Skeletal muscle cell (primary cell): Measurements from ENCODE around the gene SAMD4A.

Source experiments
- DNase-seq: peaks from one replicate; pipeline ENCODE4 v3.0.0-alpha.2; 2010; ENCODE audit warnings: low read depth
- H3K4me3 ChIP-seq: 2 replicates; pipeline ENCODE4 v1.5.1; 2011; ENCODE audit warnings: low read depth, mild to moderate bottlenecking, control low read depth, low read length, moderate library complexity

The SAMD4A gene

GRCh38 chr14:54673193-54674045, 106.5 kb downstream of the SAMD4A start:
- no peak for DNase-seq
- no peak overlapping the region for H3K4me3 ChIP-seq

GRCh38 chr14:54674046-54674741, 107.3 kb downstream of the SAMD4A start:
- no peak overlapping the region for H3K4me3 ChIP-seq
- DNase-seq = no peak

GRCh38 chr14:54675236-54676128, 108.6 kb downstream of the SAMD4A start:
- no peak for DNase-seq
- no peak overlapping the region for H3K4me3 ChIP-seq

GRCh38 chr14:54676812-54677708, 110.1 kb downstream of the SAMD4A start:
- peak; percentile 86 for DNase-seq

GRCh38 chr14:54680651-54681050, 113.7 kb downstream of the SAMD4A start:
- no peak overlapping the region for H3K4me3 ChIP-seq
- DNase-seq = no peak

More at GRCh38 chr14:54676812-54677708, 110.1 kb downstream of the SAMD4A start:
- peak overlapping the region; percentile 7 for H3K4me3 ChIP-seq

- no peak for DNase-seq
- H3K4me3 ChIP-seq = no peak overlapping the region
These were observed 114.9 kb downstream of the SAMD4A start for GRCh38 chr14:54681811-54682261.

- DNase-seq = no peak
- no peak overlapping the region for H3K4me3 ChIP-seq
These were observed 115.7 kb downstream of the SAMD4A start for GRCh38 chr14:54682578-54682977.

- no peak for DNase-seq
These were observed 117.2 kb downstream of the SAMD4A start for GRCh38 chr14:54683882-54684794.

GRCh38 chr14:54685286-54685845, 118.4 kb downstream of the SAMD4A start:
- no peak overlapping the region for H3K4me3 ChIP-seq
- no peak for DNase-seq

More at GRCh38 chr14:54683882-54684794, 117.2 kb downstream of the SAMD4A start:
- no peak overlapping the region for H3K4me3 ChIP-seq

GRCh38 chr14:54686219-54686870, 119.4 kb downstream of the SAMD4A start:
- H3K4me3 ChIP-seq = no peak overlapping the region
- peak; percentile 56 for DNase-seq

- no peak for DNase-seq
- H3K4me3 ChIP-seq = no peak overlapping the region
These were observed 120.2 kb downstream of the SAMD4A start for GRCh38 chr14:54686871-54687749.

- no peak overlapping the region for H3K4me3 ChIP-seq
- DNase-seq = no peak
These were observed 120.8 kb downstream of the SAMD4A start for GRCh38 chr14:54687750-54688119.

GRCh38 chr14:54688229-54688628, 121.3 kb downstream of the SAMD4A start:
- H3K4me3 ChIP-seq = no peak overlapping the region
- DNase-seq = no peak

GRCh38 chr14:54689928-54690327, 123.0 kb downstream of the SAMD4A start:
- H3K4me3 ChIP-seq = no peak overlapping the region
- DNase-seq = no peak

GRCh38 chr14:54690887-54691286, 124.0 kb downstream of the SAMD4A start:
- DNase-seq = no peak
- no peak overlapping the region for H3K4me3 ChIP-seq
